GM23248 (cell line): ENCODE results near the gene ARFGAP1. TPM values are rescaled to one million over a fixed set of nuclear protein-coding genes. Genes with fewer than 3 reads are reported as not detected.
A peak's percentile ranks its signal among the peaks of the same experiment; 100 is the strongest.

ENCODE experiments used
- DNase-seq: peaks from one replicate; pipeline ENCODE4 v3.0.0-alpha.2; 2015
- H2AFZ ChIP-seq: fragments of 200-600 bp; sonication (generic); 2 replicates; pipeline ENCODE4 v1.6.1; 2016; ENCODE audit warnings: antibody characterized with exemption
- H3F3A ChIP-seq: fragments of 200-600 bp; sonication (generic); 2 replicates; pipeline ENCODE4 v1.6.1; 2016; ENCODE audit warnings: mild to moderate bottlenecking, antibody characterized with exemption, mixed run types; ENCODE audit not compliant: insufficient read depth
- H3K27ac ChIP-seq: fragments of 200-600 bp; sonication (generic); 2 replicates; pipeline ENCODE4 v1.5.1; 2016; ENCODE audit warnings: mild to moderate bottlenecking
- H3K27me3 ChIP-seq: fragments of 200-600 bp; sonication (generic); replicated peaks from 2 replicates; pipeline ENCODE4 v1.6.1; 2016; ENCODE audit warnings: mild to moderate bottlenecking; ENCODE audit not compliant: insufficient read depth
- H3K36me3 ChIP-seq: fragments of 200-600 bp; sonication (generic); 2 replicates; pipeline ENCODE4 v1.6.1; 2016; ENCODE audit warnings: low read depth, mild to moderate bottlenecking
- H3K4me1 ChIP-seq: fragments of 200-600 bp; sonication (generic); 2 replicates; pipeline ENCODE4 v1.6.1; 2016; ENCODE audit warnings: mild to moderate bottlenecking; ENCODE audit not compliant: insufficient read depth
- H3K4me2 ChIP-seq: fragments of 200-600 bp; sonication (generic); one replicate; pipeline ENCODE4 v1.6.1; 2016; ENCODE audit warnings: mild to moderate bottlenecking; ENCODE audit not compliant: unreplicated experiment
- H3K4me3 ChIP-seq: fragments of 200-600 bp; sonication (generic); 2 replicates; pipeline ENCODE4 v1.5.1; 2016; ENCODE audit warnings: mild to moderate bottlenecking
- H3K79me2 ChIP-seq: fragments of 200-600 bp; sonication (generic); 2 replicates; pipeline ENCODE4 v1.6.1; 2016; ENCODE audit warnings: mild to moderate bottlenecking; ENCODE audit not compliant: insufficient read depth
- H3K9ac ChIP-seq: fragments of 200-600 bp; sonication (generic); 2 replicates; pipeline ENCODE4 v1.6.1; 2016; ENCODE audit warnings: mild to moderate bottlenecking
- H3K9me2 ChIP-seq: fragments of 200-600 bp; sonication (generic); 2 replicates; pipeline ENCODE4 v1.6.1; 2016; ENCODE audit warnings: mixed run types, mild to moderate bottlenecking, moderate library complexity; ENCODE audit not compliant: insufficient read depth
- H3K9me3 ChIP-seq: fragments of 200-600 bp; sonication (generic); one replicate; pipeline ENCODE4 v1.6.1; 2017; ENCODE audit warnings: low read depth
- H4K20me1 ChIP-seq: fragments of 200-600 bp; sonication (generic); 2 replicates; pipeline ENCODE4 v1.6.0; 2016; ENCODE audit not compliant: insufficient read depth
- EZH2 ChIP-seq: fragments of 200-600 bp; sonication (generic); IDR thresholded peaks from 2 replicates; pipeline ENCODE4 v1.6.1; 2018; ENCODE audit warnings: antibody characterized with exemption, mild to moderate bottlenecking; ENCODE audit not compliant: insufficient read depth, poor library complexity, severe bottlenecking
- EZH2phosphoT487 ChIP-seq: fragments of 200-600 bp; sonication (generic); IDR thresholded peaks from 2 replicates; pipeline ENCODE4 v1.6.1; 2018; ENCODE audit warnings: antibody characterized with exemption, moderate library complexity, mild to moderate bottlenecking, low read depth; ENCODE audit not compliant: insufficient read depth
- WGBS, 2 experiments: methylation state at CpG; one replicate each; pipeline ENCODE4 v1.1.6; 2015 to 2017; ENCODE audit warnings: low lambda C conversion rate in 2 of 2, low coverage in 1 of 2; ENCODE audit errors: missing lambda C conversion rate in 2 of 2; 5-methylcytosine and 5-hydroxymethylcytosine counted together
- in situ Hi-C: fragments of 300-500 bp; cut with MboI; formaldehyde crosslinking; loops from 2 replicates; pipeline ENCODE4 v1.15.0; 2020
- polyA plus RNA-seq: library from polyadenylated mRNA; unstranded; fragments of >200 nt; fragmentation: Nextera tagmentation; extraction: Ambion mirVana; gene quantifications from 2 replicates; pipeline ENCODE4 v1.2.1, GENCODE V29; 2016
- total RNA-seq: library from RNA; depleted of rRNA; stranded (reverse); fragments of >200 nt; shearing (Covaris generic); gene quantifications from 2 replicates; pipeline ENCODE4 v1.2.3, GENCODE V29; 2014

ARFGAP1 gene
- total and polyA plus RNA-seq, 2 experiments from 2014 or later = 69.0 to 88.5 TPM

DNA sequence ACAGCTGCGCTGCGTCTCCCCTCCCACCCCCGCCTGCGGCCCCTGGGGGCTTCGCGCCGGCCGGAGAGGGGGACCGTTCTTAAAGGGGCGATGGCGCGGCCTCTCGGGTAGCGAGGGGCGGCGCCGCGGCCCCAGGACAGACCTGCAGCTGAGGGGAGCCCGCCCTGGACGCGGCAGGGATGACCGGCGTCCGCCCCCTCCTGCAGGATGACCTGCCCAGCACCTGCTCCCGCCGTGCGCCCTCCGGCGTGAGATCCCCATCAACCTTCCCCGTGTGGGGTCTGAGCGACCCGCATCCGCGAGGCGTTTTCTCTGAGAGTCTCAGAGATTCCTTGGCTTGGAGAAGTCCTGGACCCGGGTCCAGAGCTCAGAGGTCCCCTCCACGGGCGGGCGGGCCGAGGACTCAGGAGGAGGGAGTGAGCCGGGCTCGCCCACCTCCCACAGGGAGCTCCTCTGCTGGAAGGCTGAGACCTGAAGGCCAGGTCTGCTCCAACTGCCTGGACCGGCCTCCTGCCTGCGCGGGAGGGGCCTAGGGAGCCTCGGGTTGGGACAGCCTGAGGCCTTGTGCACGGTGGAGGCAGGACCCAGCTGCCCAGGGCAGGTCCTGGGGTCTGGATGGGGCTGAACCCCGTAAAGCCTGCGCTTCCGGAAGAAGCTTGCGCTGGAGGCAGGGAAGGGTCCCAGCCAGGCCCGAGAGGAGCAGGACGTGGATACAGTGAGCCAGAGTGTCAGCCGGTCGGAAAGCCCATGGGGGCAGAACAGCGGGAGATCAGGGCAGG lies 17.8 kb upstream of the ARFGAP1 start:
- H3K4me1 ChIP-seq = no peaks in the 10 kb centered on the region
- 33 to 35% methylated on average over 43 to 47 of the region's 56 CpGs for WGBS, 2 experiments

DNA sequence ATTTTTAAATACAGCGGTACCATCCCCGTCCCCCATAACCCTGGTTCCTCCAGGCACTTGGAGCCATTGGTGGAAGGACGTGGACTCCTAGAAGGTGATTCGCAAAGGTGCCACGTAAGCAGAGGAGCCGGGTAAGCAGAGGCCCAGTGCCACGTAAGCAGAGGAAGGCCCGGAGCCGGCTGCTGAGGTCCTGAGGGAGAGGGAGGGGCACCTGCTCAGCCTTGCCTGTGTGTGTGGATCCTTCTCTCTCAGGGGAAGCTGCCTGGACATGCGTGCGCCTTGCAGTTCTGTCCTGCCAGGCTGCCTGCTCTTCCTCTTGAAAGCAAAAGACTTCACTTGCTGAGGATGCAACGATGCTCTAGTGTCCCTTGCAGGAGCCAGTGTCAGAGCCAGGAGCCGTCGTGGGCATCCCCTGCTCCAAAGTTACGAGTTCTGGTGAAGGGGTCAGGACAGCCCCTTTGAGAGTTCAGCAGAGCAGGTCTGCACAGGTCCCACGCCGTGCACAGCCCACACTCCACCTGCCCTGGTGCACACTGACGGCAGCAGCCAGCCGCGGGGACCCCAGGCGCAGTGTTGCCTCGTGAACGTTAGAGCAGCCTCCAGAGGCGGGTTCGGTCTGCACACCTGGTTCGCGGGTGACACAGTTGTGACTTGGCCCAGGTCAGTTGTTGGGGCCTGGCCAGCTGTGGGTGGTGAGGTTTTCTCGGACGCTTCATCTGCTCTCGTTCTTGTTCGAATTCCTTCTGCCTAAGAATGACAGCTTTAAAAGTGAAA lies 16.5 kb upstream of the ARFGAP1 start:
- Histone ChIP-seq H3K27me3 (peaks cover 32% of the 10 kb centered on the region), H3K79me2 (no peaks in the 10 kb centered on the region), H3K4me2 (no peak overlapping the region), H3K9me3 (no peaks in the 10 kb centered on the region), H3K36me3 (no peaks in the 10 kb centered on the region), H3K27ac (no peak overlapping the region), H3K9me2 (no peaks in the 10 kb centered on the region), H3K4me3 (no peak overlapping the region), H3K9ac (no peak overlapping the region), H2AFZ (no peak overlapping the region), H3K4me1 (no peaks in the 10 kb centered on the region), H3F3A (no peaks in the 10 kb centered on the region), H4K20me1 (no peaks in the 10 kb centered on the region)
- WGBS, 2 experiments = 58 to 61% methylated on average over 31 of the region's 31 CpGs
- no peak for TF ChIP-seq EZH2phosphoT487
- no peak for TF ChIP-seq EZH2
- DNase-seq = no peak
- in situ Hi-C loops = no loop called here

More for the DNA sequence above, 17.8 kb upstream of the ARFGAP1 start:
- H3K27ac ChIP-seq = no peak overlapping the region
- in situ Hi-C loops = no loop called here
- no peaks in the 10 kb centered on the region for H3K79me2 ChIP-seq
- H3K27me3 ChIP-seq = peaks cover 32% of the 10 kb centered on the region
- H4K20me1 ChIP-seq = no peaks in the 10 kb centered on the region
- H3F3A ChIP-seq = no peaks in the 10 kb centered on the region
- no peak overlapping the region for H3K4me2 ChIP-seq
- H3K9me2 ChIP-seq = no peaks in the 10 kb centered on the region
- H3K36me3 ChIP-seq = no peaks in the 10 kb centered on the region
- no peak overlapping the region for H3K9ac ChIP-seq
- TF ChIP-seq EZH2 (peak; percentile 37), EZH2phosphoT487 (no peak)
- DNase-seq = no peak
- no peak overlapping the region for H3K4me3 ChIP-seq
- no peak overlapping the region for H2AFZ ChIP-seq
- H3K9me3 ChIP-seq = no peaks in the 10 kb centered on the region

DNA sequence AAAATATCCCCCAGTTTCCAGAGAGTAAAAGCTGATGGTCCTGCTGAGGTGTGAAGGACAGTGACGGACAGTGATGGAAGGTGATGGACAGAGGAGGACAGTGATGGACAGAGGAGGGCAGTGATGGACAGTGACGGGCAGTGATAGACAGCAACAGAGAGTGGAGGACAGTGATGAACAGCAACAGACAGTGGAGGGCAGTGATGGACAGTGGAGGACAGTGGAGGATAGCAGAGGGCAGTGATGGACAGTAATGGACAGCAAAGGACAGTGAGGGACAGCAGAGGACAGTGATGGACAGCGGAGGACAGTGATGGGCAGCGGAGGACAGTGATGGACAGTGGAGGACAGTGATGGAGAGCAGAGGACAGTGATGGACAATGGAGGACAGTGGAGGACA lies 15.7 kb upstream of the ARFGAP1 start:
- no peaks in the 10 kb centered on the region for H4K20me1 ChIP-seq
- no peaks in the 10 kb centered on the region for H3K4me1 ChIP-seq
- no peak for DNase-seq
- H2AFZ ChIP-seq = no peak overlapping the region
- H3K4me3 ChIP-seq = no peak overlapping the region
- peaks cover 32% of the 10 kb centered on the region for H3K27me3 ChIP-seq
- H3K9ac ChIP-seq = no peak overlapping the region
- no peaks in the 10 kb centered on the region for H3F3A ChIP-seq
- H3K9me2 ChIP-seq = no peaks in the 10 kb centered on the region
- no peak for TF ChIP-seq EZH2phosphoT487
- no peak overlapping the region for H3K4me2 ChIP-seq
- 72 to 74% methylated on average over 3 to 4 of the region's 4 CpGs for WGBS, 2 experiments
- H3K36me3 ChIP-seq = no peaks in the 10 kb centered on the region
- in situ Hi-C loops = no loop called here
- no peaks in the 10 kb centered on the region for H3K9me3 ChIP-seq
- no peaks in the 10 kb centered on the region for H3K79me2 ChIP-seq
- no peak overlapping the region for H3K27ac ChIP-seq

DNA sequence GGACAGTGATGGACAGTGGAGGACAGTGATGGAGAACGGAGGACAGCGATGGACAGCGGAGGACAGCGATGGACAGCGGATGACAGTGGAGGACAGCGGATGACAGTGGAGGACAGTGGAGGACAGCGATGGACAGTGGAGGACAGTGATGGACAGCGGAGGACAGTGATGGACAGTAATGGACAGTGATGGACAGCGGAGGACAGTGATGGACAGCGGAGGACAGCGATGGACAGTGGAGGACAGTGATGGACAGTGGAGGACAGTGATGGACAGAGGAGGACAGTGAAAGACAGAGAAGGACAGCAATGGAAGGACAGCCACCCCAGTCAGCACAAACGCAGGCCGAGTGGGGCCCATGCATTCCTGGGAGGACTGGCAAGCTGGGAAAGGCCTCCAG lies 15.0 kb upstream of the ARFGAP1 start:
- H4K20me1 ChIP-seq = no peaks in the 10 kb centered on the region
- no peaks in the 10 kb centered on the region for H3F3A ChIP-seq
- H3K4me2 ChIP-seq = no peak overlapping the region
- TF ChIP-seq EZH2phosphoT487 = no peak
- TF ChIP-seq EZH2 = no peak
- no peaks in the 10 kb centered on the region for H3K9me2 ChIP-seq
- H3K36me3 ChIP-seq = no peaks in the 10 kb centered on the region
- no peak overlapping the region for H2AFZ ChIP-seq
- H3K9me3 ChIP-seq = no peaks in the 10 kb centered on the region
- H3K79me2 ChIP-seq = no peaks in the 10 kb centered on the region
- H3K27ac ChIP-seq = no peak overlapping the region
- H3K27me3 ChIP-seq = peaks cover 32% of the 10 kb centered on the region
- 74 to 89% methylated on average over 9 to 13 of the region's 13 CpGs for WGBS, 2 experiments
- no peaks in the 10 kb centered on the region for H3K4me1 ChIP-seq
- in situ Hi-C loops = no loop called here
- no peak overlapping the region for H3K9ac ChIP-seq
- DNase-seq = no peak
- no peak overlapping the region for H3K4me3 ChIP-seq
